ENCODE results near the gene RELT.
A peak's percentile ranks its signal among the peaks of the same experiment; 100 is the strongest.

The RELT gene

GRCh38 chr11:73391665-73392064 lies 15.5 kb downstream of the RELT start:
- no peak for DNase-seq (ENCODE audit: low read depth, low spot score)

GRCh38 chr11:73392108-73393010 lies 16.2 kb downstream of the RELT start:
- DNase-seq (ENCODE audit: low read depth, low spot score), result no peak

- DNase-seq (ENCODE audit: low read depth, low spot score), result no peak
Observed at GRCh38 chr11:73393011-73393380, 16.8 kb downstream of the RELT start.

GRCh38 chr11:73393479-73394415 lies 17.5 kb downstream of the RELT start:
- DNase-seq (ENCODE audit: low read depth, low spot score), result peak; percentile 35

GRCh38 chr11:73394416-73395296 lies 18.5 kb downstream of the RELT start:
- DNase-seq (ENCODE audit: low read depth, low spot score), result no peak

- no peak for DNase-seq (ENCODE audit: low read depth, low spot score)
Observed at GRCh38 chr11:73395297-73396208, 19.4 kb downstream of the RELT start.

GRCh38 chr11:73396251-73396930 lies 20.2 kb downstream of the RELT start:
- DNase-seq (ENCODE audit: low read depth, low spot score), result no peak

- DNase-seq (ENCODE audit: low read depth, low spot score), result no peak
Observed at GRCh38 chr11:73396985-73397384, 20.8 kb downstream of the RELT start.

GRCh38 chr11:73397468-73398131 lies 21.4 kb downstream of the RELT start:
- DNase-seq (ENCODE audit: low read depth, low spot score), result no peak

GRCh38 chr11:73398132-73398526 lies 21.9 kb downstream of the RELT start:
- DNase-seq (ENCODE audit: low read depth, low spot score), result no peak

- DNase-seq (ENCODE audit: low read depth, low spot score), result no peak
Observed at GRCh38 chr11:73398721-73399120, 22.5 kb downstream of the RELT start.

- DNase-seq (ENCODE audit: low read depth, low spot score), result no peak
Observed at GRCh38 chr11:73399159-73399590, 23.0 kb downstream of the RELT start.

GRCh38 chr11:73399636-73400035 lies 23.4 kb downstream of the RELT start:
- no peak for DNase-seq (ENCODE audit: low read depth, low spot score)

GRCh38 chr11:73400293-73400692 lies 24.1 kb downstream of the RELT start:
- DNase-seq (ENCODE audit: low read depth, low spot score), result no peak

- DNase-seq (ENCODE audit: low read depth, low spot score), result no peak
Observed at GRCh38 chr11:73401217-73401923, 25.2 kb downstream of the RELT start.

GRCh38 chr11:73401924-73402833 lies 26.0 kb downstream of the RELT start:
- no peak for DNase-seq (ENCODE audit: low read depth, low spot score)

- DNase-seq (ENCODE audit: low read depth, low spot score), result no peak
Observed at GRCh38 chr11:73402834-73403185, 26.6 kb downstream of the RELT start.

- DNase-seq (ENCODE audit: low read depth, low spot score), result no peak
Observed at GRCh38 chr11:73403541-73403940, 27.3 kb downstream of the RELT start.
